ENCODE measurements around the gene SHFL.
A peak's percentile ranks its signal among the peaks of the same experiment; 100 is the strongest.

Gene SHFL

DNA sequence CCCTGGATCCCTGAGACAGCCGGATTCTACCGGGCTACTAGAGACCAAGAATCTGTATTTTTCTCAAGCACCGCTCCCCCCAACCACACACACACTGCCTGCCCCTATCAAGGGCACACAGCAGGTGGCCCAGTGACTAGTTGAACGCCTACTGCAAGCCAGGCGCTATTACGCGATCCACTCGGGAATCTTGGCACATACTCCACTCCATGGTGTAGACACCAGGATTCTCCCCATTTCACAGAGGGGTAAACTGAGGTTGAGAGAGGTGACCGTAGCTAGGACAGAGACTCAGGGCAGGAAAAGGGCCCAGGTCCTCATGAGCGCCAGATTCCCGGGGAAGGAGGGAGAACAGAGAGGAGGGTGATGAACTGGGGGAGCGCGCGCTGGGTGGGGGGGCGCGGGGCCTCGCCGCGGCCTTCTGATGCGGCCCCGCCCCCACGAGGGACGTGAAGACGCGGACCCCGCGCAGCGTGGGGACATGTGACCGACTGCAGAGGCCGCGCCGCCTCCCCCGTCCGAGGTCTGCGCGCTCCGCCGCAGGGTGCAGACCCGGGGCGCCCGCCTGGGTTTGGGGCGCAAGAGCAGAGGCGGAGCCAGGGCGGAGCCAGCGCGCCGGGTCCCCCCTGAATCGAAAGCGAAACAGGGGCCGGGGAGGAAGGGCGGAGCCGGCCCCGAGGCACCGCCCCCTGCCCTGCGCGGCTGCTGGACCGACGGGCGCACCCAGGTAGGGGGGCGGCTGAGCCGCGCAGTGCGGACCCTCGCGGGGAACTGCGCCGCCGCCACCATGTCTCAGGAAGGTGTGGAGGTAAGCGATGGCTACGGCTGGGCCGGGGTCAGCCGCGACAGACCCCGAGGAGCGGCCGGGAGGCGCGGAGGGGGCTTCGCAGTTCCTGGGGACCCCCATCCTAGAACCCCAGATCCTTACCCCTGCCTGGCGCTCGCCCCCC, at the start of gene SHFL:
SHFL (plus strand) TSS at position 677 of the 950 bp plus-strand sequence; CDS start at position 788, 111 bp downstream.
- DNase-seq = peak; percentile 91

DNA sequence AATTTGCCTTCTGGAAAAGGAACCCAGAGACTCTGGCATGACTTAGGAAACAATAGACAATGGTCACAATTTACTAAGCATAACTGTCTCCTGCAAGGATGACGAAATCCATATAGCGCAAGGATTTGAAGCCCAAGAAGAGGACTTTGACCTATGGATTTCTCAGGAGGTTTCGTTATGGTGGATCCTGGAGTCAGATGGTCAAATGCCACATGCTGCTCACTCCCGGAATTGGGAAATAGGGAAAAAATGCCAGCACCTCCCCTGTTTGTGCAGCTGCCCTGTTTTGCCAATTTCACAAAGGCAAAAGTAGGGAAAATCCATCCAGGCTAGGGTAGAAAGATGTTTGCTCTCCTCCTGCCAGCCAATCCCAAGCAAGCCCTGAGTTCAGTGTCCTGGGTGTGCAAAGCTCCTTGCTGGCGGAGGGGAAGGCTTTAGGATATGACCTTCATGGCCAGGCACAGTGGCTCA, 49.5 kb upstream of the SHFL start:
- no peak for DNase-seq

DNA sequence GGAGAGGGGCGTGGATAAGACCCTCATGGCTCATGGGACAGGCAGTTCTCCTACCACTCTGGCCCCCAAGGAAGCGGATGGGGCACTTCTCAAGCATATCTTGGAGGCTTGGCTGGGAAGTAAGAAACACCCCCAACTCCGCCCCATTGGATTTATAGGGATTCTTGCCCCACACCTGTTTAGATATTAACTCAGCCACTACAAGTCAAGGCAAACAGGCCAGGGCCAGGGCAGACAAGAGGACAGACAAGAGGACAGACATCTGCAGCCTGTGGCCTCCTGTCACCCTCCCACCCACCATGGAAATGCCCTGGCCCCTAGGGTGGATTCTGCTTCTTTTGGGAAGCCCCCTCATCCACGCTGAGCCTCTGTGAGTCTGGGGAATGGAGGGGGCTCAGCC, 48.8 kb upstream of the SHFL start:
- DNase-seq = no peak

DNA sequence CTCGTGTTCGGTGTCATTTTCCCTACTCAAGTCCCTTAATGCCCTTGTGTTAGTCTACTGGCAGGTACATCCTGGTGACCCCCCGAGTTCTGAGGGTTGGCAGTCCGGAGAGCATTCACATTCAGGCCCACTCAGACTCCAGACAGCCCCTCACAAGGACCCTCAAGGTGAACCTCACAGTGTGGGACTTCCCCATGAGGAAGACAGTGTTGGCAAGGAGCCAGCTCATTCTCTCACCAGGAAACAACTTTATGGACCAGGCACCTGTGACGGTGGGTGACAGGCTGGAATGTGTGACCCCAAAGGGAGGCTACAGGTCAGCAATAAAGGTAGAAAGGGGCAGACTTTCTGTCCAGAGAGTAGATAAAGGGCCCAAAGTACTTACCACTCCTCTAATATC, 48.3 kb upstream of the SHFL start:
- DNase-seq = peak; percentile 7

DNA sequence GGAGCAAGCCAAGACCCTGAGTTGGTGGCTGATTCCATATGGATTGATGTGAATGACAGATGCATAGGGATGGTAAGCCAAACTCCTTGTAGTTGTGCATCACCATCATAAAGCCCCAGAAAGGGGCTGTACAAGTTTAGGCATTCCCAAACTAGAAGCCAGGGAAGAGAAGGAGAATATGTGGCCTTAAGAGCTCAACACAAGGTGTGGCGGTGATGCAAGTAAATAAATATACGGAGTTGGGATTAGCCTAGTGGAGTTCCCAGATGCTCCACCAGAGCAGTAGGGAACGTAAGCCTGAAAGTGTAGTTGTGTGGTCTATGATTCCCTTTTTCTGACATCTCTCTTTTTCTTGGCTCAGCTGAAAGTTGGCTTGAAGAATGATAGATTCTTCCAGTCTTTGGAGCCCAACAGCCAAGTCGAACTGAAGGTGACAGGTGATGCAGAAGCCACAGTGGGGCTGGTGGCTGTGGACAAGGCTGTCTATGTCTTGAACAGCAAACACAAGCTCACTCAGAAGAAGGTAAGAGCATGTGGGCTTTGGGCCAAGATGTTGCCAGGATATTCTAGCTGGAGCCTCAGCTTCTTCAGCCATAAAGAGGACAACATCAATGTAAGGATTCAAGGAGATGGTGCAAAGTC, 42.7 kb upstream of the SHFL start:
- peak; percentile 26 for DNase-seq

DNA sequence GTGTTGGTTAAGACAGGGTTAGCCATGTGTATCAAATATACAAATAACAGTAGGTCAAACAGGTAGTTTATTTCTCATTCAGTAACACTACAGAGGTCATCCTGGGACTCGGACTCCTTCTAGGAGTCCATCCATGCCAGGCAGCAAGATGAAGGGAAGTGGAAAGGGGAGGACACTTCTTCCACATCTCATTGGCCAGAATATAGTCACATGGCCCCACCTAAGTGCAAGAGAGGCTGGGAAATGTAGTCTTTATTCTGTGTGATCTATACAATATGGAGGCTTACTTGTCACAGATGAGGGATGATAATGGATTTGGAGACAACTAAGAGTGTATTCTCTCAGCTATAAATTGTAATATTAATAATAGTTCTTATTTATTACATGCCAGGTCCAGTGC, 41.7 kb upstream of the SHFL start:
- DNase-seq = peak; percentile 12

DNA sequence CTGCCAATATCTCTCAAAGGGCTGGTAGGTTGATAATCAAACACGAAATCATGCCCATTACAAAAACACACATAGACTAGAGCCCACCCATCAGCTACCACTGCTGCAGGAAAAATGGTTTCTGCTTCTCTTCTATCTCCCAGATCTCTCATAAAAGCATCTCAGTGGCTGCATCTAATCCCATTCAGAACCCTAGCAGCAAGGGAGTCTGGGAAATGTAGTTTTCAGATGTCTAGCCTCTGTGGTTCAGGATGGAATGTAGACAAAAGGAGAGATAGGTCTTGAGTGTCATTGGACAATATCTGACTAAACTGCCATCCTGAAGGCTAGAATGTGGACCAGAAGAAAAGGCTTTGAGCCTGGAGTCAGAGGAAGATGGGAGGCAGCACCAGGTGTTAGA, 40.7 kb upstream of the SHFL start:
- DNase-seq = no peak

DNA sequence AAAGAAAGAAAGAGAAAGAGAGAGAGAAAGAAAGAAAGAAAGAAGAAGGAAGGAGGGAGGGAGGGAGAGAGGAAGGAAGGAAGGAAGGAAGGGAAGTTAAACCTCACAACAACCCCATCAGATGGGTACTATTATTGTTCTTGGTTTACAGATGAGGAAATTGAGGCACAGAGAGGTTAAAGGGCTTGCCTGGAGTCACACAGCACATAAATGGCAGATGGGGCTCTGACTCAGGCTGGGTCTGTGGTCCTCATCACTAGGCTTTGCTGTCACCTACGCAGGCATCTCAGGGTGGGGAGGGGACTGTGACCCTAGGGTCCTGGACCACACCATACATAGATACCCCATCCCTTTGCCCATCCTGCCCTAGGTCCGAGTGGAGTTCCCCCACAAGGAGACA, 36.5 kb upstream of the SHFL start:
- DNase-seq = no peak

DNA sequence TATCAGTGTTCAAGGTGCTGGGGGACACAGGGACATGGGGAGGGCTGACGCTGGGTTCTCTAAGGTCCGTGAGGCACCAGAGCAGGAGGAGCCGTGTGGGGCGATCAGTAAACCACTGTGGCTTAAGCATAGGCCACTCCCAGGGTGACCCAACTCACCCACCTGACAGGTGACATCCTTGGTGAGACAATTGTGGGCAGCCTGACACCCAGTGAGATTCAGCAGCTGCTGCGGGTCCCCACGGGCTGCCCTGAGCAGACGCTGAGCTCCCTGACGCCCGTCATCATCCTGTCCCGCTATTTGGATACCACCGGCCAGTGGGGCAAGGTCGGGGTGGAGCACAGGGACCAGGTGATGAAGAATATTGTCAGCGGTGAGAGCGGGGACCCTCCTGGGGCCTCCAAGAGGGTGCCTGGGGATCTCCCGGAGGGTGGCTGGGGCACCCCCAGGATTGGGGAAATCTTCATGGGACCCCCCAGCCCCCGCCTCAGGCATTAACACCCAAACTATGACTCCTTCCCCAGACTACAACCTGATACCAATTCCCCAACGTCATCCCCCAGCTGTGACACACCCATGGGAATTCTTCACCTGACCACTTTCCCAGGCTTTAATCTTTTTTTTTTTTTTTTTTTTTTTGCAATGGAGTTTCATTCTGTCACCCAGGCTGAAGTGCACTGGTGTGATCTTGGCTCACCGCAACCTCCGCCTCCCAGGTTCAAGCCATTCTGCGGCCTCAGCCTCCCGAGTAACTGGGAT, 33.3 kb upstream of the SHFL start:
- DNase-seq = no peak

DNA sequence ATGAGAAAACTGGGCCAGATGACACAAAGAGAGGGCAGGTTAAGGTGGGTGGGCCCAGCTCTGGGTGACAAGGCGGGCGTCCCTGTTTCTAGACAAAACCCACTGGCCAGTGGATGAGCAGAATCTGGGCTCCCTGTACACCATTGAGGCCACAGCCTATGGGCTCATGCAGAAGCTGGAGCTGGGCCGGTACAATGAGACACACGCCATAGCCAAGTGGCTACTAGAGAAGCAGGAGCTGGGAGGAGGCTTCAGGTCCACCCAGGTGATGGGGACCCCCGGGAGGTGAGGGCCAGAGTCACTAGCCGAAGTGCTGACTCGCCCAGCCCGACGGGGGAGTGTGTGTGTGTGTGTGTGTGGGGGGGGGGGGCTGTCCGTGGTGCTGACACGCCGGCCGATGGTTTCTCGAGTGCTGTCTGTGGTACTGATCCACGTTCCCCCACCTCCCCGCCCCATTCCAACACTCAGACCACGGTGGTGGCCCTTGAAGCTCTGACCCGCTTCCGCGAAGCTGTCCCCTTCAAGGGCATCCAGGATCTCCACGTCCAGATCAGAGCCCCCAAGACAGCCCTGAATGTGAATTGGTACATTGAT, 24.3 kb upstream of the SHFL start:
- peak; percentile 60 for DNase-seq

DNA sequence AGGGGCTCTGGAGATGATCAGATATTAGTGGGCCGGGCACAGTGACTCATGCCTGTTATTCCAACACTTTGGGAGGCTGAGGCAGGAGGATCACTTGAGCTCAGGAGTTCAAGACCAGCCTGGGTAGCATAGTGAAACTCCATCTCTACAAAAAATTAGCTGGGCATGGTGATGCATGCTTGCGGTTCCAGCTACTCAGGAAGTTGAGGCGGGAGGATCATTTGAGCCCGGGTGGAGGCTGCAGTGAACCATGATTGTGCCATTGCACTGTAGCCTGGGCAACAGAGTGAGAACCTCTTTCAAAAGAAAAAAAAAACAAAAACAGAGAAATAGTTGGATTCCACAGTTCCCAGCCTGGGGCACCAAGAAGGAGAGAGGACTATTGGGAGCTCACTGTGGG, 17.9 kb upstream of the SHFL start:
- no peak for DNase-seq

DNA sequence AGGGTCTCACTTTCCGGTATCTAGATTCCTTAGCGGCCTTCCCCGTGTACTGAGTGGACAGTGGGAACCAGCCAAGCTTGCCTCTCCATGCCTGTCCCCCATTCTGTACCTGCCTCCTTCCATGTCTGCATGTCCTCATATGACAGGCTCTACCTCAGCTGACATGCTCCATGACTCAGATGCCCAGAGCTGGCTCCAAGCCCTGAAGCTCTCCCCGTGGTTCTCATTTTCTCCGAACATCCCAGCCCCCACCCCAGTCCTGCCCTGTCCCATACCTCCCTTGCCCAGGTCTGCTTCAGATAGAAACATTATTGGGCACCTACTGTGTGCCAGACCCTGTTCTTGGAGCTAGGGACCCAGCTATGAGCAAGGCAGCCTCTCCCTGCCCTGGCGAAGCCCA, 17.1 kb upstream of the SHFL start:
- DNase-seq = no peak

DNA sequence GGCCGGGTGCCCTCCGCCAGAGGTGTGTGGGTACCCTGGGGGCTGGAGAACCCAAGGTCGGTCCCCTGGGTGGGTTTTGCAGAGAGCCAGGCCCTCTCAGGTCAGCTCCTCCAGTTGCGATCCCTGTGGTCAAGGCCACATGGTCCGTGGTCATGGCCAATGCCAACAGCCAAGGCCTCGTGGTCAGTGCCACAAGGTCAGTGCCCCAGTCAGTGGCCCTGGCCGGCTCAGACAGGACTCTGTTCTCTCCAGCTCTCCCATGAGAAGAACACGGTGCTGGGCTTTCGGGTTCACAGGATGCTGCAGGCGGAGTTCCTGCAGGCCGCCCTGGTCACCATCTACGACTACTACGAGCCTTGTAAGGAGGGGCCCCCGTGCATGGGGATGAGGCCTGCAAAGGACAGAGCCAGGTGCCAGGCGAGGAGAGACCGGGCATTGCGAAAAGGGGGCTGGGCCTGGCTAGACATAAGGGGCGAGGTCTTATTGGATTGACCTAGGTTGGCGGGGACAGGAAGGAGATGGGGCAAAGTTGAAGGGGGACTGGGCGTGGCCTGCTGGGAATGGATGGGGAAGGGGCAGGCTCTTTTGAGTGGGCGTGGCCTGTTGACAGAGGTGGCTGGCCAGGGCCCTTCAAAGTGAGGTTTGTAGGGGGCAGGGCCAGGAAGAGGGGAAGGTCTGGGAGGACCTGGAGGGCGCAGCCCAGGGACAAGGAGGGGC, 15.2 kb upstream of the SHFL start:
- no peak for DNase-seq

DNA sequence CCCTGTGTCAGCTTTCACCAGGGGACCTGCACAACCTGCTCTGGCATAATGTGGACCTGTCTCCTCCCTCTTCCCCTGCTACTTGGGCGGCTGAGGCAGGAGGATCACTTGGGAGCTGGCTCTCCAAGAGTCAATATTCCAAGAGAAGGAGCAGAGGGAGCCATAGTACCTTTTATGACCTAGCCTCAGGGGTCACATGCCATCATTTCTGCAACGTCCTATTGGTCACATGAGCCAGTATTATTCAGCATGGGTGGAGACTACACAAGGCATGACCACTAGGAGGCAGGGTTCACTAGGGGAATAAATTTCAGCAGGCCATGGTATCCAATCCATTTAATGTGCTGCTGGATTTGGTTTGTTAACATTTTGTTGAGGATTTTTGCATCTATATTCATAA, 12.0 kb upstream of the SHFL start:
- DNase-seq = peak; percentile 73

DNA sequence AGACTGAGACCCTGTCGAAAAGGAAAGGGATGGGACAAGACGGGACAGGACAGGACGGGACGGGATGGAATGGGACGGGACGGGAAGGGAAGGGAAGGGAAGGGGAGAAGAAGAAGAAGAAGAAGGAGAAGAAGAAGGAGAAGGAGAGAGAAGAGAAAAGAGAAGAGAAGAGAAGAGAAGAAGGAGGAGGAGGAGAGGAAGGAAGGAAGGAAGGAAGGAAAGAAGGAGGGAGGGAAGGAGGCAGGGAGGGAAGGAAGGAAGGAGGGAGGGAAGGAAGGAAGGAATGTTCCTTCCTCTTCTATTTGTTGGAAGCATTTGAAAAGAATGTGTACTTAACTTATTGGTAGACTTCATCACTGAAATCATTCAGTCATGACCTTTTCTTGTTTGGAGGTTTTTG, 9.6 kb upstream of the SHFL start:
- no peak for DNase-seq

DNA sequence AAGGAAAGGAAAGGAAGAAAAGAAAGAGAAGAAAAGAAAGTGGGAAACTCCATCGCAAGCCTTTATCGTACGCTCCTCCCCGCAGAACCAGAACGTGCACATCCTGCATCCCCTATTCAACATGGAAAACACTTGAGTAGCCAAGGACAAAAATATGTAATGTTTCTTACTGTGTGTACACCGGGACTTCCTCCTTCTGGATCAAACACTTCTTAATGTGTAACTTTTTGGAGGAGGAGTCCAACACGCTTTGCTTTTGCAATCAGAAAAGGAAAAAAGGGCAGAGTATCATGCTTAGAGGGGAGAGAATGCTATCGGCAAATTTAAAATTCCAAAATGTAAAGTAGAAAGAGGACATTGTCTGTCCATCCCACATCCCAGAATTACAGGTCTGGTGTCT, 7.8 kb upstream of the SHFL start:
- no peak for DNase-seq

DNA sequence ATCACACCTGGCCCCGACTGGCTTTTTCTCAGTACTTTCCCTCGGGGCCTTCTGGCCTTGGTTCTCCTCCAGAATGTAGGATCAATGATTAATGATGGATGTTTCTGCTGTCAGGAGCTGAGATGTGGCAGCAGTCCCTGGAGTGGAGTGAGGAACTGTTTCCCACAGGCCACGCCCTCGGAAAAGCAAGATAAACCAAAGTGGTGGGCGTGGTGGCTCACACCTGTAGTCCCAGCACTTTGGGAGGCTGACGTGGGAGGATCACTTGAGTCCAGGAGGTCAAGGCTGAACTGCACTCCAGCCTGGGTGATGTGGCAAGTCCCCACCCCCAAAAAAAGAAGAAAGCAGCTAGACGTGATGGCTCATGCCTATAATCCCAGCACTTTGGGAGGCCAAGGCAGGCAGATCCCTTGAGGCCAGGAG, 7.1 kb upstream of the SHFL start:
- no peak for DNase-seq

DNA sequence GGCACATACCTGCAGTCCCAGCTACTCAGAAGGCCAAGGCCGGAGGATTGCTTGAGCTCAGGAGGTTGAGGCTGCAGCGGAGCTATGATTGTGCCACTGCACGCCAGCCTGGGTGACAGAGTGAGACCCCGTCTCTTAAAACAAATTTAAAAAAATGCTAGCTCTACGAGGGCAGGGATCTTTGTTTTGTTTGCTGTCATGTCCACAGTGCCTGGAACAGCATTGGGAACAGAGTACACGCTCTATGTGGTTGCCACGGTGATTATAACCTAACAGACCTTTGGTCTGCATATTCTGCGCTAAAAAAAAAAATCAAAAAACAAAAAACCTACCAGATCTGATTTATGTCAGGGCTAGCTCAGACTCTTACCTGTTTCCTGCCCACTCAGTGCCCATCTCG, 2.2 kb upstream of the SHFL start:
- DNase-seq = no peak

DNA sequence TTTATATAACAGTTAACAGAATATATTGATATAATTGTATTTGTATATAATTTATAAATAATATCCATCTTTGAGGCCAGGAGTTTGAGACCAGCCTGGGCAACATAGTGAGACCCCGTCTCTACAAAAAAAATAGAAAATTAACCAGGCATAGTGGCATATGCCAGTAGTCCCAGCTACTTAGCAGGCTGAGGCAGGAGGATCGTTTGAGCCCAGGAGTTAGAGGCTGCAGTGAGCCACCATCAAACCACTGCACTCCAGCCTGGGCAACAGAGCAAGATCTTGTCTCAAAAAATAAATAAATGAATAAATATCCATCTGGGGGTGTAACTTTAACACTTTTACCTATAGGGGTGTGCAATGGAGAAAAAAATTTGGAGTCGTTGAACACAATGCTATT, 1.3 kb upstream of the SHFL start:
- DNase-seq = no peak

DNA sequence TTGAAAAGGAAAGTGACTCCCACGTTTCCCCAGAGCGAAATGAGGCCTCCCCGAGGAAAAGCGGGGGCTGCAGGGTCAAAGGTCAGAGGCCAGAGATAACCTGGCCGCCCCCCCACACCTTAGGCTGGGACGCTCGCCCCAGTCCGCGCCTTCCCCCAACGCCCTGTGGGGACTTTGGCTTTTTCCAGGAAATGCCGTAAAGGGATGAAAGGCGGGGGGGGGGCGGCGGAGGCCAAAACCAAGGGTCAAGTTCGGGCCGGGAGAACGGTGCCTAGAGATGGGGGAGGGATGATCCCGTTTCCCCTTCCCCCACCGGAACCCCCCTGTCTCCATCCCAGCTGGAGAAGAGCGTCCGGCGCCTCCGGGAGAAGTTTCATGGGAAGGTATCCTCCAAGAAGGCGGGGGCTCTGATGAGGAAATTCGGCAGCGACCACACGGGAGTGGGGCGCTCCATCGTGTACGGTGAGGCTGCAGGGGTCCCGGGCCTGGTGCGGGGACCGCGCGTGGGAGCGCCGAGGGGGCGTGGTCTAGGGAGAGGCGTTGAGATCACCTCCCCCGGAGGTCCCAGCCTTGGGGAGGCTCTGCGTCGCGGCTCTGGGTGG, 575 bp downstream of the SHFL start:
- peak; percentile 29 for DNase-seq

DNA sequence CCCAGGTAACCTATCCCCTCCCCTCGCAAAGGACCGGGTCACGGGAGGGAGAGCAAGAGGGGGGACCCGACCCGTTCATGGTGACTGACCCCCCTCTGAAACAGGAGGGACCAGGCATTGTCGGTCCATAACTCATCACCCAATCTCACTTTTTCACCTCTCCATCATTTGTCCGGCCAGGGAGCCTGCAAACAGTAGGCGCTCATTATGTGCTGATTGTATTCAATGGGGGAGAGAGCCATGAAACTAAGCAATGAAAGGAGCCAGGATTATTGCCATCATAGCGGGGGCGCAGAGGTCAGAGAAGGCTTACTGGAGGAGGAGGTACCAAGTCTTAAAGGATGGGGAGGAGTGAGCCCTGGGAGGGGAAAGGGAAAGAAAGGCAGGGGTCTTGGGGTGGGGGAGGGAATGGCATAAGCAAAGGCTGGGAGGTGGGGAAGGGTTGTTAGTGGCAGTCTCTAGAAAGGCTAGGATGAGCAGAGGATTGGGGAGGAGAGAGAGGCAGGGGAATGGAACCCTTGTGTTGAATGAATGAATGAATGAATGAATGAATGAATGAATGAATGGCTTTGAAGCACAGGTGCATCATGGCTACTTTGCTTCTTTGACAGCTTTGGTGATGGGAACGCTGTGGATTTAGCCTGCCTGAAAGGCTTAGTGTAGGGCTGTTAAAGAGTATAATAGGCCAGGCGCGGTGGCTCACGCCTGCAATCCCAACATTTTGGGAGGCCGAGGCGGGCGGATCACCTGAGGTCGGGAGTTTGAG, 1.4 kb downstream of the SHFL start:
- no peak for DNase-seq

Measured in hematopoietic multipotent progenitor cell treated with erythropoietin and hydrocortisone succinate and interleukin-3 and kit ligand, for 6 days (in vitro differentiated cells).